GM19099 (cell line): ENCODE data around the gene ST3GAL4.

Experiments
- POLR2A ChIP-seq: IDR thresholded peaks from 3 replicates; pipeline ENCODE4 v1.6.1; 2011; ENCODE audit warnings: low read depth; ENCODE audit not compliant: insufficient read length; ENCODE audit errors: extremely low read depth

Gene ST3GAL4

DNA sequence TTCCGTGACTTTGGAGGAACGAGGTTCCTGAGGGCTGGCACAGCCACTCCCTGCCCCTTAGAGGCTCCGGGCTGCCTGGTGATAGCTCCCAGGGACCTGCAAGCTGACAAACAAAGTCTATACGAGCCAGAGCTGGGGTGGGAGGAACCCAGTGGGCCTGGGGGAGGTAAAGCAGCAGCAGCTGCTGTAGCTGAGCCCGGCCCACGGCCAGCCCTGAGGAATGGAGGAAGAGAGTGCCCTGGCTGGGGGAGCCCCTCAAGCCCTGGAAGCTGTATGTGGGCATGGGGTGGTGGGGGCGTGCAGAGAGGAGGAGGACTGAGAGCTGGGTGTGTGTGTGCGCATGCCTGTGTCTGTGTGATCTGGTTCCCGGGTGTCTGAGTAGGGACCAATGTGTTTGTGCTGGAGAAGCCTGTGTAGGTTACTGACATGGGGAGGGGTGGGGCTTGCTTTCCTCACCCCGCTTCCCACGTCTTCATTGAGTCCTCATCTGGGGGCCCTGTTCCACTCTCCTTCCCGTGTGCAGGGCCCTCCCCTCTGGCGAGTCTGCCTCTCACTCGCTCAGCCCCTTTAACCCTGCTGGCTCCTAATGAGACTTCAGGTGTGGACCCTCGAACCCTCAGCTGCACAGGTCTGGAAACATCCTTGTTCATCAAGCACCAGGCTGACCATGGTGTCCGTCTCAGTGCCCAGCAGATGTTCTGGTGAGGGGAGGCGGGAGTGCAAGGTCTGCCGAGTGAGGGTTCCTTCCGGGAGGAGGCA, 10.8 kb downstream of the ST3GAL4 start:
- TF ChIP-seq POLR2A: no peak

GRCh38 chr11:126370016-126370415, 14.5 kb downstream of the ST3GAL4 start:
- TF ChIP-seq POLR2A: no peak

DNA sequence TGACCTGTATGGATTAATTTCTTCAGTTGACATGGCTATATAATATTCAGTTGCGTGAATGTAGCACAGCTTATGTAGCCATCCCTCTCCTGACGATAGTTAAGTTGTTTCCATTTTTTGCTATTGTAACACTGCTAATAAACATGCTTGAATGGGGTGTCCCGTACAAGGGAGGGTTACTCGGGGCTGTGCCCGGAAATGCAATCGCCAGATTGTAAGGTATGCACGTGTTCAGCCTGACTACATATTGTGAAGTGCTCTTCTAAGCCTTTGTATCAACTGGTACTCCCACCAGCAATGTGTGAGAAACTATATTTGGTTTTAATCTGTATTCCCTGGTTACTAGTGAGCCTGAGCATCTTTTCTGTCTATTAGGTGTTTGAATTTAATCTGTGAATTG, 16.1 kb downstream of the ST3GAL4 start:
- TF ChIP-seq POLR2A: no peak

- no peak for TF ChIP-seq POLR2A
These were observed 20.2 kb downstream of the ST3GAL4 start for GRCh38 chr11:126375726-126376125.

GRCh38 chr11:126378763-126379162, 23.3 kb downstream of the ST3GAL4 start:
- no peak for TF ChIP-seq POLR2A

GRCh38 chr11:126380909-126381308, 25.4 kb downstream of the ST3GAL4 start:
- TF ChIP-seq POLR2A: no peak

GRCh38 chr11:126383339-126384335, 28.2 kb downstream of the ST3GAL4 start:
- TF ChIP-seq POLR2A: no peak

DNA sequence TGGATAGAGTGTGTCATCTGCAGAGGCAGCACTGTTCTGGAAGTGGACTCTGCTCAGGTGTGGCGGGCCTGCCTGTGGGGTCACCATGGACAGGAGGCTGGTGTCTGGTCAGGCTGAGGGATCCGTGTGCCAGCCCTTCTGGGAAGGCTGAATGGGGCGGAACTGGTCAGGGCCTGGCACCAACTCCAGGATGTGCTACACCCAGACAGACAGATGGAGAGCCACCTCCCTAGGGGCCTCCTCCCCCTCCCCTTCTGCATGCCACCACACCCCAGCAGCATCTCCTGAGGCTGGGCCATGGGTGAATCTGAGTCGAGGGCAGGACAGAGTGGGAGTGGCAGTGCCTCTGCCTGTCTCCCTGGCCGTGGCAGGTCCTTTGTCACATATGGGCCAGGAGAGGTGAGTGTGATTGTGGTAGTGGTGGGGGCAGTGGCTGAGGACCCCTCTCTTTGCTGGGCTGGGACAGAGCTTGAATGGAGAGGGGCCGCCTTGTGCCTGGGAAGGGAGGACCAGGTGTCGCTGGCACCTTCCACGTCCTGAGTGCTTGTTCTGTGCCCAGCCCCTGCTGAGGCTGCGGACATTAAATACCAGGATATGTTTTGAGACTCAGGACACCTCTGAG, 29.1 kb downstream of the ST3GAL4 start:
- no peak for TF ChIP-seq POLR2A

GRCh38 chr11:126385991-126386728, 30.7 kb downstream of the ST3GAL4 start:
- no peak for TF ChIP-seq POLR2A

- TF ChIP-seq POLR2A: no peak
These were observed 32.4 kb downstream of the ST3GAL4 start for GRCh38 chr11:126387857-126388256.

- no peak for TF ChIP-seq POLR2A
These were observed 34.9 kb downstream of the ST3GAL4 start for GRCh38 chr11:126390272-126390867.

DNA sequence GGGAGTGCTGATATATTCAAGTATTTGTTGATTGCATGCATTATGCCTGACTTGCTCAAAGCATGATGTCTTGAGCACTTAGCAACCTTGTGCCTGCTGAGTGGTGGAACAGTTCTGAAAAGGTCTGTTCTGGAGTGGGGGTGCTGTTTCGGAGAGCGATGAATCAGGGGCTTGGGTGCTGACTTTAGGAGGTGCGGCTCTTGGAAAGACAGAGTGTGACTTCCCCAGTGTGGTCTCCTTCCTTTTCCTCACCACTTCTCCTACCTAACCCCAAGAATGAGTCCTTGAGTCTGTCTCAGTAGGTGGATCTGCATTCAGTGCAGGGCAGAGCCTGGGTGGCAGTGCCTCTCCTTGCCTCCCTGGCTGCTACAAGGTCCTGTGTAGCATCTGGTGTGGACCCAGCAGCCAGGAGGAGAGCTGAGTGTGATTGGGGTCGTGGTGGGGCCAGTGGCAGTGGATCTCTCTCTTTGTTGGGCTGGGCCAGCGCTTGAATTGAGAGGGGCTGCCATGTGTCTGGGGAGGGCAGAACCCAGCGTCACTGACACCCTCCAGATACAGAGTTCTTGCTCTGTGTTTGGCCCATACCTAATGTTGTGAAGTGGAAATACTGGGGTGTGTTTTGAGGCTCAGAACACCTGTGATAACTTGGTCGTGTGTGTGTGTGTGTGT, 35.9 kb downstream of the ST3GAL4 start:
- no peak for TF ChIP-seq POLR2A

DNA sequence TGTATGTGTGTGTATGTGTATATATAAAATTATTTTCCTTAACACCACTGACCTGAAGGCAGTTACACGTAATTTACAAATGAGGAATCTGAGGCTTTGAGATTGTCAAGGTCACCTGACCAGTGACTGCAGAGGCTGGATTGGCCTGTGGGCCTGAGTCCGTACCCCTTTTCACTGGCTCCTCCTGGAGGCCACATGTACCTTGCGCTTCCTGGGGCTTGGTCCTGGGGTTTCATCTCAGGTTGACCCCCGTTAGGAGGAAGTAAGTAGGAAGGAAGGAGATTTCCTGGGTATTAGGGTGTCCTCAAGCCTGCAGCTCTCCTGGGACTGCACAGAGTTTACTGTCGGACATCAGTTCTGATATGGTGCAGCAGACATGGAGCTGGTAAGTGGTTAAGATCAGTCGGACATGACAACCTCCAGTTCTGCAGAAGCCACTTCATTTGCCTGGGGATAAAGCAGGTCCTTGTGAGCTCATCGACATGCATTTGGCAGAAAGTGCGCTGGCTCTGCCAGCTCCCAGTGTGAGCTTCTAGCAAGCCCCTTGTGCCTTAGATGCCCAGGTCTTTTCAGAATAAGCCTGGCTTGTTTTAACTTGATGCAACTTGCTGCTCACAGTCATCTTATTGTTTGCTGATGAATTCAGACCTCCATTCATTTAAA, 36.6 kb downstream of the ST3GAL4 start:
- no peak for TF ChIP-seq POLR2A
